ENCODE results near the gene KIAA0232.

The KIAA0232 gene

GRCh38 chr4:6894528-6895498 lies 112.3 kb downstream of the KIAA0232 start:
- H3K4me3 ChIP-seq, result no peak overlapping the region
- TF ChIP-seq, protein P1, sequence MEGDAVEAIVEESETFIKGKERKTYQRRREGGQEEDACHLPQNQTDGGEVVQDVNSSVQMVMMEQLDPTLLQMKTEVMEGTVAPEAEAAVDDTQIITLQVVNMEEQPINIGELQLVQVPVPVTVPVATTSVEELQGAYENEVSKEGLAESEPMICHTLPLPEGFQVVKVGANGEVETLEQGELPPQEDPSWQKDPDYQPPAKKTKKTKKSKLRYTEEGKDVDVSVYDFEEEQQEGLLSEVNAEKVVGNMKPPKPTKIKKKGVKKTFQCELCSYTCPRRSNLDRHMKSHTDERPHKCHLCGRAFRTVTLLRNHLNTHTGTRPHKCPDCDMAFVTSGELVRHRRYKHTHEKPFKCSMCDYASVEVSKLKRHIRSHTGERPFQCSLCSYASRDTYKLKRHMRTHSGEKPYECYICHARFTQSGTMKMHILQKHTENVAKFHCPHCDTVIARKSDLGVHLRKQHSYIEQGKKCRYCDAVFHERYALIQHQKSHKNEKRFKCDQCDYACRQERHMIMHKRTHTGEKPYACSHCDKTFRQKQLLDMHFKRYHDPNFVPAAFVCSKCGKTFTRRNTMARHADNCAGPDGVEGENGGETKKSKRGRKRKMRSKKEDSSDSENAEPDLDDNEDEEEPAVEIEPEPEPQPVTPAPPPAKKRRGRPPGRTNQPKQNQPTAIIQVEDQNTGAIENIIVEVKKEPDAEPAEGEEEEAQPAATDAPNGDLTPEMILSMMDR (IDR thresholded peaks at IDR 0.05), result no peak
- H3K27ac ChIP-seq, result no peak overlapping the region
- no peak for DNase-seq (ENCODE audit: low spot score)

DNA sequence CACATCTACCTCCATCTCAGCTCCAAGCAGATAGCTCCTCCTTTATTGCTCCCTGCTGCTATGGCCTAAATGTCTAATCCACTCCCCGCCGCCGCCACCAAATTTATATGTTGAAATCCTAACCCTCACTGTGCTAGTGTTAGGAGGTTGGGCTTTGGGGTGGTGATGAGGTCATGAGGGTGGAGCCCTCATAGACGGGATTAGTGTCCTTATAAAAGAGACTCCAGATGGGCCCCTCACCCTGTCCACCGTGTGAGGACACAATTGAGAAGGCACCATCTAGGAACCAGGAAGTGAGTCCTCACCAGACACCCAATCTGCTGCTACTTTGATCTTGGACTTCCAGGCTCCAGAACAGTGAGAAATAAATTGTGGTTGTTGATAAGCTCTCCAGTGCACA lies 113.5 kb downstream of the KIAA0232 start:
- H3K4me3 ChIP-seq, result no peak overlapping the region
- TF ChIP-seq, protein P1 (IDR thresholded peaks at IDR 0.05), result no peak
- no peak for DNase-seq (ENCODE audit: low spot score)
- H3K27ac ChIP-seq, result no peak overlapping the region

DNA sequence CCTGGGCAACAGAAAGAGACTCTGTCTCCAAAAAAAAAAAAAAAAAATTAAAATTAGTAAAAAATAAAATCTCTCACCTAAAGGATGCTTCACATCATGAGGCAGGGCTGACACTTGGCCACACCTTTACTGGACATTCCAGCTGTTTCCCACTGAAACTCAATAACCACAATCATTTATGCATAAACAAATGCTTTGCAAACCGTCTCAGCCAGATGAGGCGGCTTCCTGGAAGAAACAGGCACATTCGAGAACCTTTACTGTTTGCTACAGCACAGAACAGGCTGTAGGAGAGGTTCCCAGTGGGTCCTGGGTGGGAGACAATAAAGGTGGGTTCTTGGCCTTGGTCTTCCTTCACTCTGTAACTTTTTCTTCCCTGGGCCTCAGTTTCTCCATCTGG lies 116.2 kb downstream of the KIAA0232 start:
- Histone ChIP-seq H3K27ac (no peak overlapping the region), H3K4me3 (no peak overlapping the region)
- TF ChIP-seq, protein P1 (IDR thresholded peaks at IDR 0.05), result no peak
- no peak for DNase-seq (ENCODE audit: low spot score)

DNA sequence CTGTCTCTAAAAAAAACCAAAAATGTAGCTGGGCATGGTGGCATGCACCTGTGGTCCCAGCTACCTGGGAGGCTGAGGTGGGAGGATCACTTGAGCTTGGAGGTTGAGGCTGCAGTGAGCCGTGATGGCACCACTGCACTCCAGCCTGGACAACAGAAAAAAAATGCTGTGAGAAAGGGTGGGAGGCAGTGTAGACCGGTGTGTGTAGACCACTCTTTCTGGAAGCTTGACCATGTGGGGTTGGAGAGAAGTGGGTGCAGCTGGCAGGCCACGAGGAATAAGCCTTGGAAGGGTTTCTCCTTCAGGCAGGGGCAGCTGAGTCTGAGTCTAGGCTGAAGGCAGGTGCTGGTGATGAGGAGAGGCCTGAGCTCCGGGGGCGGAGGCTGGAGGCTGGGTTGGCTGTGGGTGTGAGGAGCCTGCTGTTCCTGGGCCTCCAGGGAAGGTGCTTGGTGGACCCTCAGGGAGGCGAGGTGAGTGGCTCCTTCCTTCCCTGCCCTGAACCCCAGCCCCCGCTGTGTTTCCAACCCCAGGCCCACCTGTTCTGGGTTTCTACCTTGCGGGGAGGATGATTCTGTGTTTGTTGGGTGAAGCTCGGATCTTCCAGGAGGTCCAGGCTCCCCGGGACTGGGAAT lies 117.8 kb downstream of the KIAA0232 start:
- TF ChIP-seq, protein P1 (IDR thresholded peaks at IDR 0.05), result no peak
- no peak for DNase-seq (ENCODE audit: low spot score)
- H3K4me3 ChIP-seq, result no peak overlapping the region
- H3K27ac ChIP-seq, result no peak overlapping the region

GRCh38 chr4:6900956-6901355 lies 118.4 kb downstream of the KIAA0232 start:
- Histone ChIP-seq H3K4me3 (no peak overlapping the region), H3K27ac (no peak overlapping the region)
- DNase-seq (ENCODE audit: low spot score), result no peak
- TF ChIP-seq, protein P1 (IDR thresholded peaks at IDR 0.05), result no peak

DNA sequence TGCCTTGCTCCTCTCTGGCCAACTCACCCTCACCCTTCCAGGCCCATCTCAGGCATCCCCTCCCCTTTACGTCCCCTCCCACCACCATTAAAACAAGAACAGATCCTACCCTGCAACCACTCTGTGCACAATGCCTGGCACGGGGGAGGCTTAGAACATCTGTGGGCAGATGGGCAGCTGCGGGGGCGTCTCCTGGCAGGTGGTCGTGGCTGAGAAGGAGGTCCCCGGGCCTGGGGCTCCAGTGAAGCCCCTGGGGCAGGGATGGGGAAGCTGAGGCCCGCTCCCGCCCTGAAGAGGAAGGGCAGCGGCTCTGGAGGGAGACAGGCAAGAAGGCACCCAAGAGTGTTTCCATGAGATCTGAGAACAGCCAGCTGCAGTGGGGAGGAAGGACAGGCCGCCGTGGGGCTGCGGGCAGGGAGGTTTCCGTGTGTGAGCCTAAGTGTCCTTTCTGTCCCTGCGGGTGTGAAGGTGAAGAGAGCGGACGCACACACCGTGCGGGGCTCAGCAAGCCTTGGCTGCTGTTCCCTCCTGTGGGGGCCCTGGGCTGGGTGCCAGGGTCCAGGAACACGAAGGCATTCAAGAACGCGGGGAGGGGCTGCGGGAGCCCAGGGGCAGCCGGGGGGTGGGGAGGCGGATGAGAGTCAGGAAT lies 119.3 kb downstream of the KIAA0232 start:
- TF ChIP-seq, protein P1 (IDR thresholded peaks at IDR 0.05), result no peak
- Histone ChIP-seq H3K27ac (no peak overlapping the region), H3K4me3 (no peak overlapping the region)
- DNase-seq (ENCODE audit: low spot score), result no peak
